WTC11 (cell line): ENCODE results near the gene MBP. TPM values are rescaled to one million over a fixed set of nuclear protein-coding genes. Genes with fewer than 3 reads are reported as not detected.

Experiments used
- ATAC-seq: fragments of 200-7000 bp; cut with Tn5 transposase; 2 replicates; pipeline ENCODE4 v1.10.0; 2021; ENCODE audit warnings: mild to moderate bottlenecking, moderate library complexity
- CTCF ChIA-PET: fragments of 300-600 bp; sonication (Branson Sonifier 250); formaldehyde crosslinking; loops from one replicate; lab custom pipeline; 2021; ENCODE audit warnings: antibody characterized with exemption; lab: Charles Lee
- POLR2A ChIA-PET: fragments of 350-600 bp; sonication (Branson Sonifier 250); formaldehyde crosslinking; loops from one replicate; lab custom pipeline; 2021; ENCODE audit warnings: antibody characterized with exemption; lab: Charles Lee
- DNase-seq: peaks from one replicate; pipeline ENCODE4 v3.0.0; 2021; ENCODE audit warnings: low spot score
- H3K27ac Mint-ChIP-seq: 2 replicates; pipeline ENCODE4 v1.8.0; 2021; ENCODE audit warnings: mixed read lengths
- H3K27me3 Mint-ChIP-seq: 2 replicates; pipeline ENCODE4 v1.8.0; 2021; ENCODE audit warnings: low read depth, mild to moderate bottlenecking, moderate library complexity, mixed read lengths
- H3K36me3 Mint-ChIP-seq: 2 replicates; pipeline ENCODE4 v1.8.0; 2021; ENCODE audit warnings: mixed read lengths
- H3K4me1 Mint-ChIP-seq: 2 replicates; pipeline ENCODE4 v1.8.0; 2022; ENCODE audit warnings: mixed read lengths
- H3K4me3 Mint-ChIP-seq: 2 replicates; pipeline ENCODE4 v1.8.0; 2021; ENCODE audit warnings: mild to moderate bottlenecking, moderate library complexity, mixed read lengths
- H3K9me3 Mint-ChIP-seq: 2 replicates; pipeline ENCODE4 v1.8.0; 2021; ENCODE audit warnings: mixed read lengths
- ATF3 ChIP-seq: sonication (generic); formaldehyde crosslinking; conservative IDR thresholded peaks from 2 replicates; pipeline ENCODE4 v1.8.1; 2022; ENCODE audit warnings: mild to moderate bottlenecking, missing genetic modification reagents
- CTCF ChIP-seq: fragments of 200-600 bp; IDR thresholded peaks from 2 replicates; pipeline ENCODE4 v1.8.0; 2022; ENCODE audit warnings: antibody characterized with exemption
- ELF4 ChIP-seq: sonication (generic); formaldehyde crosslinking; IDR thresholded peaks from 2 replicates; pipeline ENCODE4 v1.8.1; 2022; ENCODE audit warnings: low read depth, mild to moderate bottlenecking, moderate library complexity, missing genetic modification reagents
- HMGA2 ChIP-seq: fragments of 250-450 bp; sonication (Bioruptor Pico); IDR thresholded peaks from 2 replicates; pipeline ENCODE4 v1.4.0; 2021; ENCODE audit warnings: mild to moderate bottlenecking, moderate library complexity
- KAT7 ChIP-seq: sonication (generic); formaldehyde crosslinking; IDR thresholded peaks from 2 replicates; pipeline ENCODE4 v1.8.1; 2023; ENCODE audit warnings: missing genetic modification reagents, mild to moderate bottlenecking, borderline replicate concordance
- NR1H2 ChIP-seq: sonication (generic); formaldehyde crosslinking; IDR thresholded peaks from 2 replicates; pipeline ENCODE4 v1.9.0; 2021; ENCODE audit warnings: mild to moderate bottlenecking, moderate library complexity, missing genetic modification reagents
- PRDM15 ChIP-seq: sonication (generic); formaldehyde crosslinking; IDR thresholded peaks from 2 replicates; pipeline ENCODE4 v1.8.0; 2022; ENCODE audit warnings: missing genetic modification reagents
- SP1 ChIP-seq: sonication (generic); formaldehyde crosslinking; conservative IDR thresholded peaks from 2 replicates; pipeline ENCODE4 v1.8.1; 2022; ENCODE audit warnings: missing genetic modification reagents
- TEAD4 ChIP-seq: sonication (generic); formaldehyde crosslinking; IDR thresholded peaks from 2 replicates; pipeline ENCODE4 v1.8.0; 2022; ENCODE audit warnings: mild to moderate bottlenecking, missing genetic modification reagents
- ZBTB43 ChIP-seq: sonication (generic); formaldehyde crosslinking; IDR thresholded peaks from 2 replicates; pipeline ENCODE4 v1.8.1; 2023; ENCODE audit warnings: mild to moderate bottlenecking, missing genetic modification reagents
- ZNF121 ChIP-seq: sonication (generic); formaldehyde crosslinking; IDR thresholded peaks from 2 replicates; pipeline ENCODE4 v1.8.0; 2023; ENCODE audit warnings: missing genetic modification reagents
- ZNF317 ChIP-seq: sonication (generic); formaldehyde crosslinking; IDR thresholded peaks from 2 replicates; pipeline ENCODE4 v1.8.1; 2023; ENCODE audit warnings: low read depth, mild to moderate bottlenecking, moderate library complexity, missing genetic modification reagents, borderline replicate concordance
- ZSCAN18 ChIP-seq: fragments of 250-450 bp; sonication (Bioruptor Pico); IDR thresholded peaks from 2 replicates; pipeline ENCODE4 v2.1.2; 2022; ENCODE audit warnings: mild to moderate bottlenecking, moderate library complexity
- total RNA-seq: library from RNA; stranded (reverse); gene quantifications from 3 replicates; pipeline ENCODE4 v1.2.3, GENCODE V29; 2021
- TF ChIP-seq, protein P1 (sequence below): sonication (generic); formaldehyde crosslinking; IDR thresholded peaks from 2 replicates; pipeline ENCODE4 v1.8.0; 2022; ENCODE audit warnings: mild to moderate bottlenecking, missing genetic modification reagents
- TF ChIP-seq, protein P2 (sequence below): sonication (generic); formaldehyde crosslinking; IDR thresholded peaks from 2 replicates; pipeline ENCODE4 v1.8.0; 2023; ENCODE audit warnings: mild to moderate bottlenecking, missing genetic modification reagents

The MBP gene
- total RNA-seq, 1 experiment from 2014 or later, result 19.6 TPM

- ATAC-seq (no peak), DNase-seq (no peak)
- Mint-ChIP-seq H3K4me1 (peaks cover 11% of the 10 kb centered on the region; the same call in 1 of the 2 replicates), H3K4me3 (no peak overlapping the region), H3K9me3 (no peaks in the 10 kb centered on the region), H3K27me3 (no peaks in the 10 kb centered on the region), H3K36me3 (no peaks in the 10 kb centered on the region), H3K27ac (no peak overlapping the region)
- ChIA-PET CTCF (interaction anchor here (0.8 to 2.8 kb wide), 24 partner anchors 7 to 211 kb away, joined by 3 to 18 read pairs (median 5); partner anchors contain the start of gene MBP), POLR2A (interaction anchor here (0.6 to 0.8 kb wide), 2 partner anchors 20 to 231 kb away, joined by 3 to 7 read pairs; no protein-coding TSS in a partner anchor)
- no peak for TF ChIP-seq ZBTB43
- no peak for TF ChIP-seq PRDM15 (CRISPR knock-in tag)
- no peak for TF ChIP-seq NR1H2 (CRISPR knock-in tag)
Measured at GRCh38 chr18:77001041-77001440, 131.5 kb downstream of the MBP start.

- H3K36me3 Mint-ChIP-seq, result no peaks in the 10 kb centered on the region
- H3K27me3 Mint-ChIP-seq, result no peaks in the 10 kb centered on the region
- POLR2A ChIA-PET, result interaction anchor here (0.6 to 0.8 kb wide), 2 partner anchors 21 to 231 kb away, joined by 3 to 7 read pairs; no protein-coding TSS in a partner anchor
- peaks cover 15% of the 10 kb centered on the region for H3K4me1 Mint-ChIP-seq
- TF ChIP-seq TEAD4 (CRISPR knock-in tag) (no peak), HMGA2 (CRISPR knock-in tag) (no peak), CTCF (peak; percentile 93), KAT7 (CRISPR knock-in tag) (no peak), SP1 (CRISPR knock-in tag) (no peak), ZNF317 (CRISPR knock-in tag) (no peak), ELF4 (CRISPR knock-in tag) (no peak)
- TF ChIP-seq, protein P1, sequence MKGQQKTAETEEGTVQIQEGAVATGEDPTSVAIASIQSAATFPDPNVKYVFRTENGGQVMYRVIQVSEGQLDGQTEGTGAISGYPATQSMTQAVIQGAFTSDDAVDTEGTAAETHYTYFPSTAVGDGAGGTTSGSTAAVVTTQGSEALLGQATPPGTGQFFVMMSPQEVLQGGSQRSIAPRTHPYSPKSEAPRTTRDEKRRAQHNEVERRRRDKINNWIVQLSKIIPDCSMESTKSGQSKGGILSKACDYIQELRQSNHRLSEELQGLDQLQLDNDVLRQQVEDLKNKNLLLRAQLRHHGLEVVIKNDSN (CRISPR knock-in tag), result no peak
- DNase-seq, result peak; percentile 57
- no peak overlapping the region for H3K27ac Mint-ChIP-seq
- H3K4me3 Mint-ChIP-seq, result no peak overlapping the region
- CTCF ChIA-PET, result interaction anchor here (0.6 to 2.8 kb wide), 28 partner anchors 8 to 665 kb away, joined by 3 to 18 read pairs (median 5); partner anchors contain the start of gene MBP
- no peaks in the 10 kb centered on the region for H3K9me3 Mint-ChIP-seq
- no peak for ATAC-seq
Measured at GRCh38 chr18:77000527-77000926, 132.1 kb downstream of the MBP start.

- H3K36me3 Mint-ChIP-seq, result no peaks in the 10 kb centered on the region
- peaks cover 17% of the 10 kb centered on the region for H3K4me1 Mint-ChIP-seq
- CTCF ChIA-PET, result interaction anchor here (1.3 to 2.8 kb wide), 5 partner anchors 7 to 652 kb away, joined by 3 to 18 read pairs (median 5); no protein-coding TSS in a partner anchor
- TF ChIP-seq, protein P2, sequence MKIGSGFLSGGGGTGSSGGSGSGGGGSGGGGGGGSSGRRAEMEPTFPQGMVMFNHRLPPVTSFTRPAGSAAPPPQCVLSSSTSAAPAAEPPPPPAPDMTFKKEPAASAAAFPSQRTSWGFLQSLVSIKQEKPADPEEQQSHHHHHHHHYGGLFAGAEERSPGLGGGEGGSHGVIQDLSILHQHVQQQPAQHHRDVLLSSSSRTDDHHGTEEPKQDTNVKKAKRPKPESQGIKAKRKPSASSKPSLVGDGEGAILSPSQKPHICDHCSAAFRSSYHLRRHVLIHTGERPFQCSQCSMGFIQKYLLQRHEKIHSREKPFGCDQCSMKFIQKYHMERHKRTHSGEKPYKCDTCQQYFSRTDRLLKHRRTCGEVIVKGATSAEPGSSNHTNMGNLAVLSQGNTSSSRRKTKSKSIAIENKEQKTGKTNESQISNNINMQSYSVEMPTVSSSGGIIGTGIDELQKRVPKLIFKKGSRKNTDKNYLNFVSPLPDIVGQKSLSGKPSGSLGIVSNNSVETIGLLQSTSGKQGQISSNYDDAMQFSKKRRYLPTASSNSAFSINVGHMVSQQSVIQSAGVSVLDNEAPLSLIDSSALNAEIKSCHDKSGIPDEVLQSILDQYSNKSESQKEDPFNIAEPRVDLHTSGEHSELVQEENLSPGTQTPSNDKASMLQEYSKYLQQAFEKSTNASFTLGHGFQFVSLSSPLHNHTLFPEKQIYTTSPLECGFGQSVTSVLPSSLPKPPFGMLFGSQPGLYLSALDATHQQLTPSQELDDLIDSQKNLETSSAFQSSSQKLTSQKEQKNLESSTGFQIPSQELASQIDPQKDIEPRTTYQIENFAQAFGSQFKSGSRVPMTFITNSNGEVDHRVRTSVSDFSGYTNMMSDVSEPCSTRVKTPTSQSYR, result no peak
- TF ChIP-seq PRDM15 (CRISPR knock-in tag) (no peak), ZNF121 (CRISPR knock-in tag) (no peak), ZSCAN18 (CRISPR knock-in tag) (no peak), ATF3 (no peak)
Measured at GRCh38 chr18:76999077-76999476, 133.5 kb downstream of the MBP start.

More at GRCh38 chr18:76999077-76999476, 133.5 kb downstream of the MBP start:
- Mint-ChIP-seq H3K9me3 (no peaks in the 10 kb centered on the region), H3K27ac (no peak overlapping the region), H3K4me3 (no peak overlapping the region), H3K27me3 (no peaks in the 10 kb centered on the region)
- no peak for DNase-seq
- POLR2A ChIA-PET, result no interaction called here
- no peak for ATAC-seq
